H9 (cell line): ENCODE measurements around the gene PLS1. TPM values are rescaled to one million over a fixed set of nuclear protein-coding genes. Genes with fewer than 3 reads are reported as not detected.

Experiments used
- DNase-seq: peaks from one replicate; pipeline ENCODE4 v3.0.0-alpha.2; 2017
- H2AFZ ChIP-seq: one replicate; pipeline ENCODE4 v1.6.1; 2013; ENCODE audit warnings: mild to moderate bottlenecking, low read length, control low read depth, moderate library complexity
- H2AK5ac ChIP-seq: 2 replicates; pipeline ENCODE4 v1.6.1; 2013; ENCODE audit warnings: low read length, control low read depth, mixed read lengths; ENCODE audit not compliant: insufficient read length
- H2BK120ac ChIP-seq: one replicate; pipeline ENCODE4 v1.6.1; 2013; ENCODE audit warnings: low read depth, mild to moderate bottlenecking, low read length, control low read depth, inconsistent platforms; ENCODE audit not compliant: poor library complexity, severe bottlenecking
- H2BK12ac ChIP-seq: 2 replicates; pipeline ENCODE4 v1.6.1; 2013; ENCODE audit warnings: low read length, control low read depth, mixed read lengths, low read depth; ENCODE audit not compliant: insufficient read length
- H2BK15ac ChIP-seq: 2 replicates; pipeline ENCODE4 v1.6.1; 2013; ENCODE audit warnings: low read depth, low read length, control low read depth
- H2BK20ac ChIP-seq: one replicate; pipeline ENCODE4 v1.6.1; 2013; ENCODE audit warnings: low read depth, mild to moderate bottlenecking, low read length, control low read depth, inconsistent platforms; ENCODE audit not compliant: poor library complexity, severe bottlenecking
- H2BK5ac ChIP-seq: 2 replicates; pipeline ENCODE4 v1.6.1; 2013; ENCODE audit warnings: low read length, control low read depth, mixed read lengths; ENCODE audit not compliant: insufficient read length
- H3K14ac ChIP-seq: 2 replicates; pipeline ENCODE4 v1.6.1; 2013; ENCODE audit warnings: low read length, control low read depth; ENCODE audit not compliant: insufficient read depth
- H3K18ac ChIP-seq: 2 replicates; pipeline ENCODE4 v1.6.1; 2013; ENCODE audit warnings: low read depth, mild to moderate bottlenecking, mixed read lengths, low read length, control low read depth; ENCODE audit not compliant: insufficient read length
- H3K23ac ChIP-seq: 2 replicates; pipeline ENCODE4 v1.6.1; 2013; ENCODE audit warnings: low read length, control low read depth, mixed read lengths, low read depth; ENCODE audit not compliant: insufficient read length
- H3K23me2 ChIP-seq: 2 replicates; pipeline ENCODE4 v1.6.1; 2013; ENCODE audit warnings: low read depth, mild to moderate bottlenecking, mixed read lengths, low read length, control low read depth; ENCODE audit not compliant: insufficient read length, poor library complexity, severe bottlenecking
- H3K27ac ChIP-seq: 2 replicates; pipeline ENCODE4 v1.5.1; 2013; ENCODE audit warnings: low read length, control low read depth, mixed read lengths, low read depth; ENCODE audit not compliant: insufficient read length
- H3K27me3 ChIP-seq: 2 replicates; pipeline ENCODE4 v1.6.1; 2013; ENCODE audit warnings: low read length, control low read depth, inconsistent platforms; ENCODE audit not compliant: insufficient read depth
- H3K4ac ChIP-seq: 2 replicates; pipeline ENCODE4 v1.6.1; 2013; ENCODE audit warnings: low read depth, mild to moderate bottlenecking, control low read depth, inconsistent platforms, low read length, moderate library complexity
- H3K4me1 ChIP-seq: 2 replicates; pipeline ENCODE4 v1.6.1; 2013; ENCODE audit warnings: low read length, control low read depth, inconsistent platforms; ENCODE audit not compliant: insufficient read depth
- H3K4me2 ChIP-seq: 2 replicates; pipeline ENCODE4 v1.6.1; 2013; ENCODE audit warnings: low read length, control low read depth, mixed read lengths; ENCODE audit not compliant: insufficient read length, insufficient read depth
- H3K56ac ChIP-seq: 2 replicates; pipeline ENCODE4 v1.6.1; 2013; ENCODE audit warnings: low read depth, mild to moderate bottlenecking, mixed read lengths, low read length, control low read depth; ENCODE audit not compliant: insufficient read length
- H3K79me1 ChIP-seq: 2 replicates; pipeline ENCODE4 v1.6.1; 2013; ENCODE audit warnings: low read depth, mild to moderate bottlenecking, moderate library complexity, low read length, control low read depth, inconsistent platforms; ENCODE audit not compliant: insufficient read depth, poor library complexity, severe bottlenecking
- H3K79me2 ChIP-seq: 2 replicates; pipeline ENCODE4 v1.6.1; 2013; ENCODE audit warnings: low read length, control low read depth, inconsistent platforms; ENCODE audit not compliant: insufficient read depth
- H3K9ac ChIP-seq: 2 replicates; pipeline ENCODE4 v1.6.1; 2013; ENCODE audit warnings: low read length, control low read depth, mixed read lengths; ENCODE audit not compliant: insufficient read length; ENCODE audit errors: extremely low read depth
- H3K9me3 ChIP-seq: one replicate; pipeline ENCODE4 v1.6.1; 2013; ENCODE audit warnings: low read depth, low read length, inconsistent platforms; ENCODE audit not compliant: control insufficient read depth
- H3T11ph ChIP-seq: one replicate; pipeline ENCODE4 v1.6.1; 2013; ENCODE audit warnings: mild to moderate bottlenecking, low read length, control low read depth, inconsistent platforms
- H4K20me1 ChIP-seq: one replicate; pipeline ENCODE4 v1.6.1; 2013; ENCODE audit not compliant: control insufficient read depth, insufficient read length, insufficient read depth
- H4K5ac ChIP-seq: 2 replicates; pipeline ENCODE4 v1.6.1; 2013; ENCODE audit warnings: low read depth, mild to moderate bottlenecking, mixed read lengths, low read length, control low read depth; ENCODE audit not compliant: insufficient read length
- H4K8ac ChIP-seq: replicated peaks from 2 replicates; pipeline ENCODE4 v1.6.1; 2013; ENCODE audit warnings: low read length, control low read depth, mixed read lengths, low read depth; ENCODE audit not compliant: insufficient read length
- H4K91ac ChIP-seq: 2 replicates; pipeline ENCODE4 v1.6.1; 2013; ENCODE audit warnings: low read depth, mild to moderate bottlenecking, moderate library complexity, mixed read lengths, low read length, control low read depth; ENCODE audit not compliant: insufficient read length
- H3K27ac Mint-ChIP-seq, 3 experiments: 2 replicates in 2 of 3; 3 replicates in 1 of 3; pipeline ENCODE4 v1.8.0; 2020 to 2021; ENCODE audit warnings: mixed read lengths in 3 of 3, mild to moderate bottlenecking in 1 of 3, moderate library complexity in 1 of 3
- H3K27me3 Mint-ChIP-seq: 2 replicates; pipeline ENCODE4 v1.8.0; 2021; ENCODE audit warnings: low read depth, mild to moderate bottlenecking, moderate library complexity, mixed read lengths
- H3K36me3 Mint-ChIP-seq, 3 experiments: 2 replicates in 2 of 3; 3 replicates in 1 of 3; pipeline ENCODE4 v1.8.0; 2020 to 2021; ENCODE audit warnings: low read depth in 3 of 3, mixed read lengths in 3 of 3; ENCODE audit not compliant: insufficient read depth in 1 of 3
- H3K4me1 Mint-ChIP-seq, 2 experiments: 2 replicates each; pipeline ENCODE4 v1.8.0; 2020; ENCODE audit warnings: mixed read lengths in 2 of 2
- H3K4me3 Mint-ChIP-seq, 2 experiments: 2 replicates in 1 of 2; 3 replicates in 1 of 2; pipeline ENCODE4 v1.8.0; 2020 to 2021; ENCODE audit warnings: mild to moderate bottlenecking in 2 of 2, mixed read lengths in 2 of 2, moderate library complexity in 1 of 2
- H3K9me3 Mint-ChIP-seq, 2 experiments: 2 replicates in 1 of 2; 3 replicates in 1 of 2; pipeline ENCODE4 v1.8.0; 2020; ENCODE audit warnings: mild to moderate bottlenecking in 2 of 2, mixed read lengths in 2 of 2, moderate library complexity in 1 of 2
- WGBS: extraction: QIAGEN DNeasy Blood & Tissue Kit; methylation state at CpG from one replicate; pipeline ENCODE4 v1.1.7; 2013; ENCODE audit warnings: missing lambda C conversion rate, low lambda C conversion rate, mixed read lengths; ENCODE audit not compliant: insufficient read length; ENCODE audit errors: extremely low coverage; 5-methylcytosine and 5-hydroxymethylcytosine counted together
- total RNA-seq: library from RNA; stranded (reverse); gene quantifications from 2 replicates; pipeline ENCODE4 v1.2.1, GENCODE V29; 2021
- TF ChIP-seq, protein P1 (sequence below): fragments of 200-600 bp; sonication (generic); conservative IDR thresholded peaks from 3 replicates; pipeline ENCODE4 v1.8.0; 2021; ENCODE audit warnings: antibody characterized with exemption, mild to moderate bottlenecking

Gene PLS1
- total RNA-seq, 1 experiment from 2014 or later, result 20.4 TPM

- H3K4me1 ChIP-seq, result no peaks in the 10 kb centered on the region
- no peak overlapping the region for H2AK5ac ChIP-seq
Measured at GRCh38 chr3:142611206-142611605, 15.0 kb downstream of the PLS1 start.

More at GRCh38 chr3:142611206-142611605, 15.0 kb downstream of the PLS1 start:
- Histone ChIP-seq H3K18ac (no peak overlapping the region), H4K20me1 (peaks cover 5% of the 10 kb centered on the region), H3K27ac (no peak overlapping the region), H3K23ac (no peak overlapping the region), H3K79me2 (no peaks in the 10 kb centered on the region), H3K27me3 (no peaks in the 10 kb centered on the region), H3K23me2 (no peaks in the 10 kb centered on the region), H2BK5ac (no peak overlapping the region), H4K5ac (no peak overlapping the region), H4K91ac (no peak overlapping the region), H3T11ph (no peak overlapping the region), H2AFZ (no peak overlapping the region), H3K9me3 (no peaks in the 10 kb centered on the region), H2BK20ac (no peak overlapping the region), H3K9ac (no peak overlapping the region), H3K79me1 (no peaks in the 10 kb centered on the region), H2BK120ac (no peak overlapping the region), H3K4me2 (no peak overlapping the region), H3K56ac (no peak overlapping the region), H2BK15ac (no peak overlapping the region), H3K4ac (no peak overlapping the region), H4K8ac (no peak overlapping the region), H3K14ac (no peak overlapping the region), H2BK12ac (no peak overlapping the region)
- Mint-ChIP-seq H3K9me3 (no peaks in the 10 kb centered on the region), H3K27ac (no peak overlapping the region), H3K4me3 (no peak overlapping the region), H3K36me3 (no peaks in the 10 kb centered on the region), H3K4me1 (no peaks in the 10 kb centered on the region), H3K27me3 (no peaks in the 10 kb centered on the region)
- DNase-seq, result no peak
- TF ChIP-seq, protein P1, sequence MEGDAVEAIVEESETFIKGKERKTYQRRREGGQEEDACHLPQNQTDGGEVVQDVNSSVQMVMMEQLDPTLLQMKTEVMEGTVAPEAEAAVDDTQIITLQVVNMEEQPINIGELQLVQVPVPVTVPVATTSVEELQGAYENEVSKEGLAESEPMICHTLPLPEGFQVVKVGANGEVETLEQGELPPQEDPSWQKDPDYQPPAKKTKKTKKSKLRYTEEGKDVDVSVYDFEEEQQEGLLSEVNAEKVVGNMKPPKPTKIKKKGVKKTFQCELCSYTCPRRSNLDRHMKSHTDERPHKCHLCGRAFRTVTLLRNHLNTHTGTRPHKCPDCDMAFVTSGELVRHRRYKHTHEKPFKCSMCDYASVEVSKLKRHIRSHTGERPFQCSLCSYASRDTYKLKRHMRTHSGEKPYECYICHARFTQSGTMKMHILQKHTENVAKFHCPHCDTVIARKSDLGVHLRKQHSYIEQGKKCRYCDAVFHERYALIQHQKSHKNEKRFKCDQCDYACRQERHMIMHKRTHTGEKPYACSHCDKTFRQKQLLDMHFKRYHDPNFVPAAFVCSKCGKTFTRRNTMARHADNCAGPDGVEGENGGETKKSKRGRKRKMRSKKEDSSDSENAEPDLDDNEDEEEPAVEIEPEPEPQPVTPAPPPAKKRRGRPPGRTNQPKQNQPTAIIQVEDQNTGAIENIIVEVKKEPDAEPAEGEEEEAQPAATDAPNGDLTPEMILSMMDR, result no peak
- WGBS, result no CpG with 5 or more reads among the region's 1 CpG
